ENCODE measurements around the gene HTT-AS.
"Not testable (repeated sequence)": the region's sequence is repeated elsewhere in the genome, so short reads cannot be mapped to it uniquely, and the experiment has no call there.

The HTT-AS gene

DNA sequence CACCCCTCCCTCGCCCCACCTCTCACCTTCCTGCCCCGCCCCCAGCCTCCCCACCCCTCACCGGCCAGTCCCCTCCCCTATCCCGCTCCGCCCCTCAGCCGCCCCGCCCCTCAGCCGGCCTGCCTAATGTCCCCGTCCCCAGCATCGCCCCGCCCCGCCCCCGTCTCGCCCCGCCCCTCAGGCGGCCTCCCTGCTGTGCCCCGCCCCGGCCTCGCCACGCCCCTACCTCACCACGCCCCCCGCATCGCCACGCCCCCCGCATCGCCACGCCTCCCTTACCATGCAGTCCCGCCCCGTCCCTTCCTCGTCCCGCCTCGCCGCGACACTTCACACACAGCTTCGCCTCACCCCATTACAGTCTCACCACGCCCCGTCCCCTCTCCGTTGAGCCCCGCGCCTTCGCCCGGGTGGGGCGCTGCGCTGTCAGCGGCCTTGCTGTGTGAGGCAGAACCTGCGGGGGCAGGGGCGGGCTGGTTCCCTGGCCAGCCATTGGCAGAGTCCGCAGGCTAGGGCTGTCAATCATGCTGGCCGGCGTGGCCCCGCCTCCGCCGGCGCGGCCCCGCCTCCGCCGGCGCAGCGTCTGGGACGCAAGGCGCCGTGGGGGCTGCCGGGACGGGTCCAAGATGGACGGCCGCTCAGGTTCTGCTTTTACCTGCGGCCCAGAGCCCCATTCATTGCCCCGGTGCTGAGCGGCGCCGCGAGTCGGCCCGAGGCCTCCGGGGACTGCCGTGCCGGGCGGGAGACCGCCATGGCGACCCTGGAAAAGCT is at the start of gene HTT-AS, which contains the start of gene HTT:
Gene HTT-AS, minus strand, starts transcription at position 461 of the 768 bp plus-strand sequence.
Gene HTT, plus strand, starts transcription at position 604 of the 768 bp plus-strand sequence. Its CDS starts 145 bp downstream, at position 749.
- DNase-seq (ENCODE audit: low spot score) = peak; percentile 92

DNA sequence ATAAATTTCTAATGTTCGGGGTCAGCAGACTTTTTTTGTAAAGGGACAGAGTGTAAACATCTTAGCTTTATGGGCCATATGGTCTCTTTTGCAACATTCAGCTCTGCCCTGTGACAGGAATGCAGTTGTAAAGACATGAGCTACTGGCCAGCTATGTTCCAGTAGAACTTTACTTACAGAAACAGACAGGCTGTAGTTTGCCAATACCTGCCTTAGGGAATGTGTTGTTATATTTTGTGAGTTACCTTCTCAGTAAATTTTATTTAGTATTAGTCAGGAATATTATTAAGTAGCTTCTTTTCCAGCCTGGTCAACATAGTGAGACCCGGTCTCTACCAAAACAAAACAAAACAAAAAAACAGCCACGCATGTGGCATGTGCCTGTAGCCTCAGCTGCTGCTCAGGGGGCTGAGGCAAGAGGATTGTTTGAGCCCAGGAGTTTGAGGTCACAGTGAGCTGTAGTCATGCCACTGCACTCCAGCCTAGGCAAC is 48.9 kb upstream of the HTT-AS start:
- peak; percentile 23 for DNase-seq (ENCODE audit: low spot score)

DNA sequence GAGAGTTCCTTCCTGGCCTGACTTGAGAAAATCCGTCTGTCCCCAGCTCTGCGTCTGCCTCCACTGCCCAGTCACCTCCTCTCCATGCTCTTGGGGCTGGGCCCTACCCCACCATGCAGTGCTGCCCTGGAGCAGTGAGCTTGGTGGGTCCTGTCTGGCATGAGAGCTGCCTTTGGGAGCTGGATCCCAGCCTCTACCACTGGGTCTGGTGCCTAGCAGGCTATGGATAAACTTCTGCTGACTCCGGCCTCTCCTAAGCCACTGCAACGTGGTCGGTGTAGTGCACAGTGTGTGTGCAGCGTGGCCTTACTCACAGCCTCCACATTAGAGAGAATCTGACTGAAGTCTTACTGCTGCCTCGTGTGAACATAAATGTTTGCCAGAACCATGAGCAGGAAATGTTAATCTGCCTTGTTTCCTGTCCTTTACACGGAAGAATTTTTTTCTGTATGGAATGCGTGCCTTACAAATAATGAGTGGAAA is 47.8 kb upstream of the HTT-AS start:
- peak; percentile 93 for DNase-seq (ENCODE audit: low spot score)

DNA sequence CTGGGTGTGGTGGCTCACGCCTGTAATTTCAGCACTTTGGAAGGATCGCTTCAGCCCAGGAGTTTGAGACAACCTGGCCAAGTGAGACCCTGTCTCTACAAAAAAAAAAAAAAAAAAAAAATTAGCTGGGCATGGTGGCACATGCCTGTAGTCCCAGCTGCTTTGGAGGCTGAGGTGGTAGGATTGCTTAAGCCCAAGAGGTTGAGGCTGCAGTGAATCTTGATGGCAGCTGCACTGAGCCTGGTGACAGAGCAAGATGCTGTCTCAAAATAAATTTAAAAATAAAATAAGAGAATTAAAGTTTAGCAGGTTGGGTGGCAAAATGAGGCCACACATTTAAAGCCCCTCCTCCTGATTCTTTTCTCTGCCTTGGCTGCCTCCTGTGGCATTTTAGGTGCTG is 47.3 kb upstream of the HTT-AS start:
- DNase-seq (ENCODE audit: low spot score) = no peak

DNA sequence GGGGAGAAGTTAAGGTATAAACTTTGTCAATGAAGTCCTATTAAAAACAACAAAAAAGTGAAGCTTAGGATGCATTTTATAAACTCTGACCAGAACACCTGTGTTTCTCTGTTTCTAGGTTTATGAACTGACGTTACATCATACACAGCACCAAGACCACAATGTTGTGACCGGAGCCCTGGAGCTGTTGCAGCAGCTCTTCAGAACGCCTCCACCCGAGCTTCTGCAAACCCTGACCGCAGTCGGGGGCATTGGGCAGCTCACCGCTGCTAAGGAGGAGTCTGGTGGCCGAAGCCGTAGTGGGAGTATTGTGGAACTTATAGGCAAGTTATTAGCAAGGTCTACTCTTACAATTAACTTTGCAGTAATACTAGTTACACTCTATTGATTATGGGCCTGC is 46.8 kb upstream of the HTT-AS start:
- DNase-seq (ENCODE audit: low spot score) = no peak

DNA sequence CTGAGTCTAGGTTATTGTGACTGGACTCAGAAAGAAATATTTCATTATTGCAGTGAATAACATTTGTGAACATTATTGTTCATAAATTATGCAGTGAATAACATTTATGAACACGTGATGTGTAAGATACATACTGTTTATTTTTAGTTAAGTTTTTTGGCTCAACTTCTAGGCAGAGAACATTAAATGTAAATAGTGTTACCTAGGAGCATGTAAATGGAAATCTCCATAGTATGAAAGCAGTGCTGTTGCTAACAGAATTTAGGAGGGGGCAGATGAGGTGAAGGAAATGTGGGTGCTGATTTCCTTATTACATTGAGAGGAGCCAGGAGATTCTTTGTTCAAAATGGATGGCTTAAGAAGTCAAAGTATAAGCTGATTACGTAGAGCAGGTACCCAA is 45.1 kb upstream of the HTT-AS start:
- no peak for DNase-seq (ENCODE audit: low spot score)

DNA sequence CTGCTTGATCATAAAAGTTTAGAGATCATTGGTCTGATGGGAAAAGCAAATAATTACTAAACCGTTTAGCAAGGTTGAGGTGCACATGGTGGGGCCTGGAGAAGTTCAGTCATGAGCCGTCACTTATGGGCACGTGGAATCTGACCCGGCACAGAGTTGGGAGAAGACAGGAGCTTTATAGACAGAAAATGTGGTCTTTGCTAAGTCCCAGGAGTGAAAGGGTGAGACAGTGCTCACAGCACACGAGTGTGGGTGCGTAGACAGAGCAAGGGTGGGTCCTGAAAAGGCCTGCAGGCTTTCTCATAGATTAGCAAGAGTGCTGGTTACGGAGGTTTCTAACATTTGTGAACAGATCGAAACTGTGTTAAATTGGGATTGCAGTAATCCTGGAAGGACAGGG is 44.0 kb upstream of the HTT-AS start:
- DNase-seq (ENCODE audit: low spot score) = no peak

DNA sequence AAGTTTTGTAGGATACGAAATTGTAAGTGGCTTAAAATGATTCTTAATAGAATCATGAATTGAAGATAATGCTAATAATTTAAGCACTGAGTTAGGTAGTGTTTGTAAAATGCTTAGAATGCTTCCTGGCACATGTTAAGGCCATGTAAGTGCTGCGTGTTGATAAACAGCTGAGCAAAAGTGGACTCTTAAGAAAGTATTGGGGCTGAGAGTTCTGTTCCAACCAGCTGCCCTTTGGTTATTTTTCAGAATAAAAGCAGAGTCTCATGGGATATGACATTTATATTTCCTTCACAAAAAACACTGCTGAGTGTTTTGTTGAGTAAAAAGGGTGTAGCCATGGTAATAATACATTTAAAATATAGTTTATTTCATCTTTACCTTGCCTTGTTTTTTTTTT is 42.6 kb upstream of the HTT-AS start:
- DNase-seq (ENCODE audit: low spot score) = no peak

DNA sequence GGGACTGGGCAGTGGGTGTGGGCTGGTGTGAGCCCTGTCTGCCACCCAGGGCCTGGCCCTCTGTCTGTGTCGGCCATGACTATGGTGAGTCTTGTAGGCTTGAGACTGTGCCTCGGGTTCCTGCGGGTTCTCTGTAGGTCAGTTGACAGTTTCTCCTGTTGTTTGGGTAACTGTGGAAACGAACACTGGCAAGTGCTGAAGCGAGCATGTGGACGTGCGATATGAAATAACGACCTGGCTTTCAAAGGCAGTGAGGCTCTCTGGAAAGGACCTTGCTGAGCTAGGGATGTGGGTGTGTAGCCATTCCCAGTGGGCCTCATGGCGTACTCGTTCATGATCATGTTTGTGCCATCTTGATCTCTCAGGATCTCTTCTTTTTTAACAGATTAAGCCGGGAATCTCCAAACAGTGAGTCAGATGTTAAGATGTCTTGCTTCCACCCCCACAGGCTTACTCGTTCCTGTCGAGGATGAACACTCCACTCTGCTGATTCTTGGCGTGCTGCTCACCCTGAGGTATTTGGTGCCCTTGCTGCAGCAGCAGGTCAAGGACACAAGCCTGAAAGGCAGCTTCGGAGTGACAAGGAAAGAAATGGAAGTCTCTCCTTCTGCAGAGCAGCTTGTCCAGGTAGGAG is 41.4 kb upstream of the HTT-AS start:
- DNase-seq (ENCODE audit: low spot score) = no peak

DNA sequence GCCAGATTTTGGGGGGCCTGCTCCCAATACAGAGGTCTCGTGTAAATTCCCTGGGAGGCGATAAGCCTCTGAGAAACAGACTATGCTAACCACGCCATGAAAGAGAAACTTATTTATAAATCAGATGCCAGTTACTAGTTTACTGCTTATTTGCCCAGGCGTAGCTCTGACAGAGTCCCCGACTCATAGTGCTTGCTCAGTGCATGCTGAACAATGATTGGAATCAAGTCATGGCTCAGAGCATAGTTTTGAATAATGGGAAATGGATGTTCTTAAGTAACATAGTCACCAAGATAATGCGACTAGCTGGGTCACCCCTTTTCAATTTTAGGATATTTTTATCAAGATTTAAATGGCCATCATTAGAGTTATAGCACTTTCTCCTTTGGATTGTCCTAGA is 40.0 kb upstream of the HTT-AS start:
- peak; percentile 69 for DNase-seq (ENCODE audit: low spot score)

DNA sequence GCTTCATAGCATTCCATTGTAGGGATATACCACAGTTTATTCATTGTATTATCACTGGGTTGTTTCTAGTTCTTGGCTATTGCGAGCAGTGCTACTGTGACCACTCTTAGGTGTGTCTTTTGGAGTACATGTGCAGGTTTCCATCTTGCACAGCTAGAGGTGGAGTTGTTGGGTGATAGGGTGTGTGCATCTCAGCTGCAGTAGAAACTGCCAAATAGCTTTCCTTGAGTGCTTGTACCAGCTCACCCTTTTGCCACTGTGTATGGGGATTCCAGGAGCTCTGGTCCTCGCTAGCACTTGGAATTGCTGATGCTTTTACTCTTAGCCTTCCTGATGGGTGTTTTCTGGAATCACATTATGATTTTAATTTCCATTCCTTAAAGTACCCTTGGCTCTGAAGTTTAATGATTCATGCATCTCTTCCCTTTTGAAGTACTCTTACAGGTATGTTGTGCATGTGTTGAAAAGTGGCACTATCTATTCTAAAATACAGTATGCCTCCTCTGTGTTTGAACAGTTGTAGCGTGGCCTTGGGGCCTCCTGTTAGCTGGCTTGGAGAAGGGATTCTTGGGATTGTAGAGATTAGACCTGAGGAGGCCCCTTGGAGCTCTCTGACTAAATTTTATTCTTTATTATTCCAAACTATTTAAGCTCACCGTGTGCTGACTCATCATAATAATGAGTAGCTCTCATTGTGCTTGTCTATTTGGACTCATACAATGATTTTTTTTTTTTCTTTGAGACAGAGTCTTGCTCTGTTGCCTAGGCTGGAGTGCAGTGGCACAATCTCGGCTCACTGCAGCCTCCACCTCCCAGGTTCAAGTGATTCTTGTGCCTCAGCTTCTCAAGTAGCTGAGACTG is 38.5 kb upstream of the HTT-AS start:
- DNase-seq (ENCODE audit: low spot score) = no peak

DNA sequence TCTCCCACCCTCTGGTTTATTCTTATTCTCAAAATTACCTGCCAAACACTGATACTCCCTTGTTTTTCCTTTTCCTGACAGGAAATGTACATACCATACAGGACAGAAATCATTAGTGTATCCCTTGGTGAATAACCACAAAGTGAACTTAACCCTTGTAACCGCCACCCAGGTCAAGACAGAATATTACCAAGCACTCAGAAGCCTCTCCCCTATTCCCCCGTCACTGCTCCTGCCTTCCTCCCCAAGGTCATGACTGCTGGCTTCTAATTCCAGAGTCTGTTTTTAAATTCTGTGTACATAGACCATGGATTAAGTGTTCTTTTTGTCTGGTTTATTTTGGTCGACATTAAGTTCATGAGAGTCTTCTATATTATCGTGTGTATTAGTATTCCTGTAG is 37.9 kb upstream of the HTT-AS start:
- peak; percentile 58 for DNase-seq (ENCODE audit: low spot score)

DNA sequence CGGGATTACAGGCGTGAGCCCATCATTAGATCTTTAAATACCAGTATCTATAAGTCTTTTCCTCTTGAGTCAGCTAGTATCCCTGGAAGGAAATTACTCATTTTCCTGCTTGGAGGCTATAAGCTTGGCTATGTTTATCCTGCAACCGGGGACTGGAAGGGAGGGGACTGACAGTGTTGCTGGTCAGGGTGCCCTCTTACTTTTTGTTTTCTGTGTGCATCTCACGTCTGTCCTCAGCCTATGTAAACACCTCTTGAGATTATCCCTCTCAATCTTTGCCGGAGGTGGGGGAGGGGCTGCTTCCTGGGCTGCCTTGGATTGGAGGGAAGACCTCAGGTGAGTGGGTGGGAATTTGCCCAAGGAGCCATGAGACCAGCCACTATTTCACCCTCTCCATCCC is 37.1 kb upstream of the HTT-AS start:
- DNase-seq (ENCODE audit: low spot score) = peak; percentile 95

DNA sequence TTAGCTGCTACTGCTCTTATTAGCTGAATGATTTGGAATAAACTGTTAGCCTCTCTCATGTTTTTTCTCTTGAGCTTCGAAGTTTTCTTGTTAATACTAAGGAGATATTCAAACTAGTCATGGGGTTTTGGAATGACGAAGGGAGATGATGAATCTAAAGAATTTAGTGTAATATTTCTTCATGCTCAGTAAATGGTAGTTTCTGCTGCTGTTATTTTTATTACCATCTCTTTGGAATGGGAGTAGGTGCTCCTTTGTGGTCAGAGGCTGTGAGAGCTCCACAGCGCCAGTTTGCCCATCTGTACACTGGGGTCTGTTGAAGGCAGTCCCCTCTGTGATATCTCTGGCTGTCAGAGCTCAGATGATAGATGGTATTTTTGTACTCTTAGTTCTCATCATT is 33.9 kb upstream of the HTT-AS start:
- no peak for DNase-seq (ENCODE audit: low spot score)

DNA sequence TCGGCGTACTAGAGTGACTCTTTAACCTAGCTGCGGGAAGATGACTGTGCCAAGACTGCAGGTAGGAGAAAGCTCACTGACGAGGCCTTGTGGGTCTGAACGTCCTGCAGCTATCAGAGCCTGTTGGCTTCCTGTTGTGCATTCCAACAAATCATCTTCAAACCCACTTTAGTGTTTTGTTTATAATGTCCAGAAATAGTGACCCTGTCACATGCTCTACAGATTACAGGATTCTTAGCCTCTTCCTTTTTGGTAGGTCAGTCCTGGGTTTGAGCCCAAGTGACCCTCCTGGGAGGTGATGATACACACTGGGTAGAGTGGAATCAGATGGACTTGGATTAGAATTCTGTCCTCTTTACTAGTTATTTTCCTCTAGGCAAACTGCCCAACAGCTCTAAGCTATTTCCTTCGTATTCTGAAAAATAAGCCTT is 33.4 kb upstream of the HTT-AS start:
- DNase-seq (ENCODE audit: low spot score) = peak; percentile 55

DNA sequence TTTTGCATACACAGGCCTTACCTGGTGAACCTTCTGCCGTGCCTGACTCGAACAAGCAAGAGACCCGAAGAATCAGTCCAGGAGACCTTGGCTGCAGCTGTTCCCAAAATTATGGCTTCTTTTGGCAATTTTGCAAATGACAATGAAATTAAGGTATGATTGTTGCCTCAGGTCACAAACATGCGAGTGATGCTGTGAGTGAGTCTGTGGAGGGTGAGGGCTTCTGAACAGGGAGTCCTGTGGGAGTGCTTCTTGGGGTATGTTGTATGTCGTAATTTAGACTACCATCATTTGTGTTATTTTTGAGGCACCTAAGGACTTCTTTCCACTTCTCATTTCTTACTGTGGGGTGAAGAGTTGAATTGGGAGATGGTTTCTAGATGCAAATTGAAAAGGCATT is 32.9 kb upstream of the HTT-AS start:
- DNase-seq (ENCODE audit: low spot score) = no peak

DNA sequence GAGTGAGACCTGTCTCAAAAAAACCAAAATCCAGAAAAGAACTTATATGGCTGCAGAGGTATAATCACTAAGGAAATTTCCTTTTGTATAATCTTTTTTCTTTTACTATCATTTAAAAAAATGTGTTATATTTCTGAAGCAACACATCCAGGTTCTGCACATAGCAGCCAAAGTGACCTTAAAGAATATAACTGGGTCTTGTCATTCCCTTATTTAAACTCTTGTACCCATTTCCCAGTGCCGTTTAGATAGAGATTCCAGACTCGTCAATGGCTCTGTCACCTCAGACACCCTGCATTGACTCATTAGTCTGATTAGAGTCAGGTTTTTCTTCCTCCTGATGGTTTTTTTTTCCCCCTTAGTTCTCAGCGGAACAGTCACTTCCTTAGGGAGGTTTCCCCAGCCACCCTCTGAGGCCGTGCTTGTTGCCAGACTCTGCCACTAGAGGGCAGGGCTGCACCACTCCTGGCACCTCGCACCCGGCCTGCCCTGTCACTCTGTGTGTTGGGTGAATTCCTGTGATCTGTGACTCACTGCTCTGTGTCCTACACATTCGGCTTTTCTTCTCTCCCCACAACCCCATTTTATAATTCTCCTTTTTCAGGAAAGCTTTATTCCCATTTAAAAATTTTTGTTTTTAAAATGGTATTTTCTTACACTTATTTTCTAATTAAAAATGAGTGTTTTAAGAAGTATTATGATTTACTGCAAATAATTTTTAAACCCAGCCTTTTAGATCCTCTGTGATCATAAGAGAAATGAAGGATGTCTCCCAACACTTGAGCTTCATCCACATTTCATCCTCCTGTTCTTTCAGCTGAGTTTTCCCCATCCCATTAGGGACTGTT is 32.2 kb upstream of the HTT-AS start:
- peak; percentile 96 for DNase-seq (ENCODE audit: low spot score)

DNA sequence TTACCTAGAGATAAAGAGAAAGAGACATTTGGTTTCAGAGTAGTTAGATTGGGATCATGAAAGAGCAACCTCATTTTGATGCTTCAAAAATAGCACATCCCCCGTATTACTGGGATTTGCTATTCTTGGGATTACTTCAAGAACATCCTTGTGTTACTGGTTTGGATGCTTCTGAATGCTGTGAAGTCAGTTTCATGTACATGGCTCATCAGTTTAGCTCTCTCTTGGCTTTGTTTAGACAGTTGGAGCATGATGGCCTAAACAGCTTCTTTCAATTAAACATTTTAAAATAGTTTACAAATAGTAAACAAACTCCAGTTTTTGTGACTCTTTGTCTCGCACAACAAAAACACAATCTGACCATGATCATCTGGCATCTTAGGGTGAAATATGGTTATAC is 24.0 kb upstream of the HTT-AS start:
- DNase-seq (ENCODE audit: low spot score) = no peak

DNA sequence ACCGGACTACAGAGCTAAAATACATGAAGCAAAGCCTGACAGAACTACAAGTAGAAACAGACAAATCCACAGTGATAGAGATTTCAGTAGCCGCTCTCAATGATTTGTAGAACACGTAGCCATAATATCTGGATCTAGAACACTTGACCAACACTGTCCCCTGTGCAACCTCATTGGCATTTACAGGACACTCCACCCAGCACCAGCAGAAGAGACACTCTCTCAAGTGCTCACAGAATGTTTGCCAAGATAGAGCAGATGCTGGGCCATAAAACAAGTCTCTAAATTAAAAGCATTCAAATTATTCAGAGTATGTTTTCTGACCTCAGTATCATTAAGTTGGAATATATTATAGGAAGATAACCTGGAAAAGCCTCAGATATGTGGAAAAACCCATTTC is 21.9 kb upstream of the HTT-AS start:
- DNase-seq (ENCODE audit: low spot score) = no peak

DNA sequence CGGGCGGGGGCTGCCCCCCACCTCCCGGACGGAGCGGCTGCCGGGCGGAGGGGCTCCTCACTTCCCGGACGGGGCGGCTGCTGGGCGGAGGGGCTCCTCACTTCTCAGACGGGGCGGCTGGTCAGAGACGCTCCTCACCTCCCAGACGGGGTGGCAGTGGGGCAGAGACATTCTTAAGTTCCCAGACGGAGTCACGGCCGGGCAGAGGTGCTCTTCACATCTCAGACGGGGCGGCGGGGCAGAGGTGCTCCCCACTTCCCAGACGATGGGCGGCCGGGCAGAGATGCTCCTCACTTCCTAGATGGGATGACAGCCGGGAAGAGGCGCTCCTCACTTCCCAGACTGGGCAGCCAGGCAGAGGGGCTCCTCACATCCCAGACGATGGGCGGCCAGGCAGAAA is 20.4 kb upstream of the HTT-AS start:
- not testable (repeated sequence) for DNase-seq (ENCODE audit: low spot score)

DNA sequence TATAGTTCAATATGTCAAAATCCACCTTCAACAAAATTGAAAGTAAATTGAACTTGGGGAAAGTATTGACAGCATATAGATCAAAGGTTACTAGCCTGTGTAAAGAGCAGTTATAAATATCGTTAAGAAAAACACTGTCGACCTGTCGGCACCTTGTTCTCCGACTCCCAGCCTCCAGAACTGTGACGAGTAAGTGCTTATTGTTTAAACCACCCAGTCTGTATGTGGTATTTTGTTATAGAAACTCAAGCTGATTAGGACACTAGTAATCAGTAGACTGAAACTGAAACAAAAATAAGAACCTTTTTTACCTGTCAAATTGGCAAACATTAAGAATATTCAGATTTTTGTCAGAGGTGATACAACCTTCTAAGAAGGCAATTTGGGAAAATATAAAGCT is 17.1 kb upstream of the HTT-AS start:
- DNase-seq (ENCODE audit: low spot score) = no peak

Data from kidney capillary endothelial cell (primary cell).